ENCODE data around the gene TIGD6. TPM values are rescaled to one million over a fixed set of nuclear protein-coding genes. Genes with fewer than 3 reads are reported as not detected.

Gene TIGD6
- total RNA-seq, 2 experiments from 2014 or later = 1.7 to 2.9 TPM

Other genes starting within 250 kb of the TIGD6 start
- gene PDE6A, start 55.9 kb downstream of the TIGD6 start, total RNA-seq = not detected
- gene SLC26A2, start 39.9 kb downstream of the TIGD6 start, total RNA-seq = 1 to 10 TPM; 6.2 to 8.4 TPM
- 10 to 100 TPM; 44.1 to 49.4 TPM for gene HMGXB3, start 85 bp upstream of the TIGD6 start, total RNA-seq
- under 1 TPM in 1 of 2 experiments, not detected in 1; 0.26 TPM for gene CSF1R, start 85.9 kb upstream of the TIGD6 start, total RNA-seq
- 10 to 100 TPM; 53.3 to 68.9 TPM for gene PDGFRB, start 155.2 kb upstream of the TIGD6 start, total RNA-seq
- not detected for gene CDX1, start 166.1 kb upstream of the TIGD6 start, total RNA-seq
- not detected for gene SLC6A7, start 189.4 kb upstream of the TIGD6 start, total RNA-seq